HG03139 (cell line): ENCODE data around the gene KIR3DL1.
"Not testable (repeated sequence)": the region's sequence is repeated elsewhere in the genome, so short reads cannot be mapped to it uniquely, and the experiment has no call there.

Experiments used
- ATAC-seq: cut with Tn5 transposase; IDR thresholded peaks from one replicate; pipeline ENCODE4 v1.9.1; 2021; ENCODE audit not compliant: unreplicated experiment

KIR3DL1 gene

DNA sequence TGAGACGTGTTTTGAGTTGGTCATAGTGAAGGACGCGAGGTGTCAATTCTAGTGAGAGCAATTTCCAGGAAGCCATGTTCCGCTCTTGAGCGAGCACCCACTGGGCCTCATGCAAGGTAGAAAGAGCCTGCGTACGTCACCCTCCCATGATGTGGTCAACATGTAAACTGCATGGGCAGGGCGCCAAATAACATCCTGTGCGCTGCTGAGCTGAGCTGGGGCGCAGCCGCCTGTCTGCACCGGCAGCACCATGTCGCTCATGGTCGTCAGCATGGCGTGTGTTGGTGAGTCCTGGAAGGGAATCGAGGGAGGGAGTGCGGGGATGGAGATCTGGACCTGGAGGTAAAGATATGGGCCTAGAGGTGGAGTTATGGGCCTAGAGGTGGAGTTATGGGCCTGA is at the start of gene KIR3DL1:
Gene KIR3DL1, plus strand, starts transcription at position 218 of the 400 bp plus-strand sequence.
- ATAC-seq = not testable (repeated sequence)

DNA sequence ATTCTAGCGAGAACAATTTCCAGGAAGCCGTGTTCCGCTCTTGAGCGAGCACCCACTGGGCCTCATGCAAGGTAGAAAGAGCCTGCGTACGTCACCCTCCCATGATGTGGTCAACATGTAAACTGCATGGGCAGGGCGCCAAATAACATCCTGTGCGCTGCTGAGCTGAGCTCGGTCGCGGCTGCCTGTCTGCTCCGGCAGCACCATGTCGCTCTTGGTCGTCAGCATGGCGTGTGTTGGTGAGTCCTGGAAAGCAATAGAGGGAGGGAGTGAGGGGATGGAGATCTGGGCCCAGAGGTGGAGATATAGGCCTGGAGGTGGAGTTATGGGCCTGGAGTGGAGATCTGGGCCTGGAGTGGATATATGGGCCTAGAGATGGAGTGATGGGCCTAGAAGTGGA is 46.6 kb upstream of the KIR3DL1 start, which contains the start of gene KIR2DL1:
Gene KIR2DL1, plus strand, starts transcription at position 148 of the 400 bp plus-strand sequence. Its CDS starts 58 bp downstream, at position 206.
- not testable (repeated sequence) for ATAC-seq

DNA sequence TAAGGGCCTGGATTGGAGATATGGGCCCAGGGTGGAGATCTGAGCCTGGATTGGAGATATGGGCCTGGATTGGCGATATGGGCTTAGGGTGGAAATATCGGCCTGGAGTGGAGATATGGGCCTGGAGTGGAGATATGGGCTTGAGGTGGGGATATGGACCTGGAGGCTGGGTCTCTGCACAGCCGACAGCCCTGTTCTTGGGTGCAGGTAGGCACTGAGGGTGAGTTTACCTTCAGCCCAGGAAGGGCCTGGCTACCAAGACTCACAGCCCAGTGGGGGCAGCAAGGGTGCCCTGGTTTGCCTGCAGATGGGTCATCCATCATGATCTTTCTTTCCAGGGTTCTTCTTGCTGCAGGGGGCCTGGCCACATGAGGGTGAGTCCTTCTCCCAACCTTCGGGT is 45.8 kb upstream of the KIR3DL1 start:
- ATAC-seq = not testable (repeated sequence)

DNA sequence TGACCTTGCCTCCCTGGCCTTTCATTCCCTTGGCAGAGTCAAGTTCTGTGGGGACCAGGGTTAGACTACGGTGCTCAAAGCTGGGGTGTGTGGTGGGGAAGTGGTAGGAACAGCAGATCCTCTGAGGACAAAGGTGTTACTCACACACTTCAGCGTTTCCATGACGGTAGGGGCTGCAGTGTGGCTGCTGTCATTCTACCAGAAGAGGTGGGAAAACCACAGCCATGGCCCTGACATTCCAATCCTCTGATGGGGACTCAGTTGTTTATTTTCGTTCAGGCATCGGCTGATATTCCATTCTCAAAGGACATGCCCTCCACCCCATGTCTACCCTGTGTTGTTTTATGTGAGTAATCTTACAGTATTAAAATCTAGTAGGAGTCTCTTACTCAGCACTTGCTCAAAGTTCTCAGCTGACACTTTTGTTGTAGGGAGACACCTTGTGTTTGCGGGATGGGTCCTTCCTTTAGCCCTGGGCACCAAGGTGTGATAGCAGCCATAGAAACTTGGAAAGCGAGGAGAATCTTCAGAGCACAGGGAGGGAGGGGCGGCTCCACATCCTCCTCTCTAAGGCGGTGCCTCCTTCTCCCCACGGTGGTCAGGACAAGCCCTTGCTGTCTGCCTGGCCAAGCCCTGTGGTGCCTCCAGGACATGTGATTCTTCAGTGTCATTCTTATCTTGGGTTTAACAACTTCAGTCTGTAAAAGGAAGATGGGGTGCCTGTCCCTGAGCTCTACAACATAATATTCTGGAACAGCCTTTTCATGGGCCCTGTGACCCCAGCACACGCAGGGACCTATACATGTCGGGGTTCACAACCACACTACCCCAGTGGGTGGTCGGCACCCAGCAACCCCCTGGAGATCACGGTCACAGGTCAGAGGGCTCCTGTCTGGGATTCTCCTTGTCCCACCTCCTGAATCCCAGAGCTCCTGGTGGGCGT is 45.0 kb upstream of the KIR3DL1 start:
- ATAC-seq = not testable (repeated sequence)

DNA sequence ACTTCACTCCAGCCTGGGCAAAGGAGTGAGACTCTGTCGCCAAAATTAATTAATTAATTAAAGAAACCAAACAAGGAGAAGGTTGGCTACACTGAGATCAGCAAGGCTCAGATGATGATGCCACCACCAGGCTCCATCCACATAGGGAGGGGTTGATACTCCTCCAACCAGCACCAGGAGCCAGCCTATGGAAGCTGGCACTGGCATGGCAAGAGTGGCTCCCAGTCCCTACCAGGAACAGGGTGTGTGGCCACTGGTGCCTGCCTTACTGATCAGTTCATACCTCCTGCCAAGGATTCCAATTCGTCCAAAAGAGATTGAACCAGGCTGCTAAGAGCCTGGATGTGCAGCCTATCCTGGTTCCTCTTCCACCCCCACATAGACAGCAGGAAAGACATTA is 43.6 kb upstream of the KIR3DL1 start:
- not testable (repeated sequence) for ATAC-seq

DNA sequence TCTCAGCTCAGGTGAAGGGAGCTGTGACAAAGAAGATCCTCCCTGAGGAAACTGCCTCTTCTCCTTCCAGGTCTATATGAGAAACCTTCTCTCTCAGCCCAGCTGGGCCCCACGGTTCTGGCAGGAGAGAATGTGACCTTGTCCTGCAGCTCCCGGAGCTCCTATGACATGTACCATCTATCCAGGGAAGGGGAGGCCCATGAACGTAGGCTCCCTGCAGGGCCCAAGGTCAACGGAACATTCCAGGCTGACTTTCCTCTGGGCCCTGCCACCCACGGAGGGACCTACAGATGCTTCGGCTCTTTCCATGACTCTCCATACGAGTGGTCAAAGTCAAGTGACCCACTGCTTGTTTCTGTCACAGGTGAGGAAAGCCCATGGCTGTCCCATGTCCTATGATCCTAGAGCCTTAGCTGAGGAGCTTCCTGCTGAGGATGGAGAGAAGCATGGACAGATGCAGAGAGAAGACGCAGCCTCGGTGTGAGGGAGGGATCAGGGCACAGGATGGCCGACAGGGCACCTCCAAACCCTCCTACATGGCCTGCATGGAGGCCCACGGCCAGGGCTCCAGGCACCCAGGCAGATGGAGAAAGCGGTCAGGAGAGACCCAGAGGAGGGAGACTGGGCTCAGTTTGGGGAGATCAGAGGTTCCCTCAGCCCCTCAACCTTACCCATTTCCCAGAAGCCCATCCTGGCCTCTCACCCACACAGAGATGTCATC is 41.0 kb upstream of the KIR3DL1 start:
- ATAC-seq = not testable (repeated sequence)

DNA sequence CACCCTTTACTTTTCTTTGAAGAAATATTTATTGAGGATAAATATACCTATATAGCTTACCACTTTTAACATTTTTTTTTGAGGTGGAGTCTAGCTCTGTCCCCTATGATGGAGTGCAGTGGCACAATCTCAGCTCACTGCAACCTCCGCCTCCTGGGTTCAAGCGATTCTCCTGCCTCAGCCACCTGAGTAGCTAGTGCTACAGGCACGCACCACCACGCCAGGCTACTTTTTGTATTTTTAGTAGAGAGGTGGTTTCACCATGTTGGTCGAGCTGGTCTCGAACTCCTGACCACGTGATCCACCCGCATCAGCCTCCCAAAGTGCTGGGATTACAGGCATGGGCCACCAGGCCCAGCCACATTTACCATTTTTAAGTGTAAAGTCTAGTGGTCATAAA is 40.4 kb upstream of the KIR3DL1 start:
- not testable (repeated sequence) for ATAC-seq

DNA sequence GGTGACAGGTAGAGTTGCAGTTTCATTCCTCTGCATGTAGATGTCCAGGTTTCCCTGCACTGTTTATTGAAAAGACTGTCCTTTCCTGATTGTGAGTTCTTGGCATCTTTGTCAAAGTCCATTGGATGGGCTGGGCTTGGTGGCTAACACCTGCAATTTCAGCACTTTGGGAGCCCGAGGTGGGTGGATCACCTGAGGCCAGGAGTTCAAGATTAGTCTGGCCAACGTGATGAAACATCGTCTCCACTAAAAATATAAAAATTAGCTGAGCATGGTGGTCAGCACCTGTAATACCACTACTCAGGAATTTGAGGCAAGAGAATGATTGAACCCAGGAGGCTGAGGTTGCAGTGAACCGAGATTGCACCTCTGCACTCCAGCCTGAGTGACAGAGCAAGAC is 38.4 kb upstream of the KIR3DL1 start:
- not testable (repeated sequence) for ATAC-seq

DNA sequence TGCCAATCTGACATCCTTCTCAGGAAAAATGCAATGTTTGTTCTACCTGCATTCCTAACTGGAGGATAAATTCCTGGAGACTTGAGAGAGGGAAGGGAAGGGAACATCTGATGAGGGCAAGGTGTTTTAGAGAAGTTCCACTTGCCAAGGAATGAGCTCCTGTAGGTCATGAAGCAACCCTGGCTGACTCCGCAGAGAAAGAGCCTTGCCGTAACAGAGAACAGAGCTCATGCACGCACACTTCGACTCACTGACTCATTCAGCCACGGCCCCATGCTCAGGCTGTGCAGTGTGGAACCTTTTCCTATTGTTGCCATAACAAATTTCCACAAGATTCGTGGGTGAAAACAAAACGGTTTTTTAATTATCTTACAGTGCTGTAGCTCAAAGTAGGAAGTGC is 37.4 kb upstream of the KIR3DL1 start:
- not testable (repeated sequence) for ATAC-seq

DNA sequence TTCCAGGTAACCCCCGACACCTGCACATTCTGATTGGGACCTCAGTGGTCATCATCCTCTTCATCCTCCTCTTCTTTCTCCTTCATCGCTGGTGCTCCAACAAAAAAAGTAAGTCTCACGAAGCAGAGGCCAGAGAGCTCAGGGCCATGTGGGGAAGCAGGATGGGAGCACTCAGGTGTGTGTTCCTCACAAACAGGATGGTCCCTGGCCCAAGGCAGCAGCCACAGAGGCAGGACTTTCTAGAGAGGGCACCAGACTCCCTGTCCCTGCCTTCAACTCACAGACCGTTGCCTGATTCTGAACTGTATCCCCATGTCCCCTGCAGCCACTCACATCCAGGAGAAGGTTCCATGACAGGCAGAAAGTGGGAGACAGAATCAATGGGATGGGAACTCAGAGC is 33.4 kb upstream of the KIR3DL1 start:
- not testable (repeated sequence) for ATAC-seq

DNA sequence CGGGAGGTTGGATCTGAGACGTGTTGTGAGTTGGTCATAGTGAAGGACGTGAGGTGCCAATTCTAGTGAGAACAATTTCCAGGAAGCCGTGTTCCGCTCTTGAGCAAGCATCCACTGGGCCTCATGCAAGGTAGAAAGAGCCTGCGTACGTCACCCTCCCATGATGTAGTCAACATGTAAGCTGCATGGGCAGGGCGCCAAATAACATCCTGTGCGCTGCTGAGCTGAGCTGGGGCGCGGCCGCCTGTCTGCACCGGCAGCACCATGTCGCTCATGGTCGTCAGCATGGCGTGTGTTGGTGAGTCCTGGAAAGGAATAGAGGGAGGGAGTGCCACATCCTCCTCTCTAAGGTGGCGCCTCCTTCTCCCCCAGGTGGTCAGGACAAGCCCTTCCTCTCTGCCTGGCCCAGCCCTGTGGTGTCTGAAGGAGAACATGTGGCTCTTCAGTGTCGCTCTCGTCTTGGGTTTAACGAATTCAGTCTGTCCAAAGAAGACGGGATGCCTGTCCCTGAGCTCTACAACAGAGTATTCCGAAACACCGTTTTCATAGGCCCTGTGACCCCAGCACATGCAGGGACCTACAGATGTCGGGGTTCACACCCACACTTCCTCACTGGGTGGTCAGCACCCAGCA is 30.1 kb upstream of the KIR3DL1 start:
- not testable (repeated sequence) for ATAC-seq

DNA sequence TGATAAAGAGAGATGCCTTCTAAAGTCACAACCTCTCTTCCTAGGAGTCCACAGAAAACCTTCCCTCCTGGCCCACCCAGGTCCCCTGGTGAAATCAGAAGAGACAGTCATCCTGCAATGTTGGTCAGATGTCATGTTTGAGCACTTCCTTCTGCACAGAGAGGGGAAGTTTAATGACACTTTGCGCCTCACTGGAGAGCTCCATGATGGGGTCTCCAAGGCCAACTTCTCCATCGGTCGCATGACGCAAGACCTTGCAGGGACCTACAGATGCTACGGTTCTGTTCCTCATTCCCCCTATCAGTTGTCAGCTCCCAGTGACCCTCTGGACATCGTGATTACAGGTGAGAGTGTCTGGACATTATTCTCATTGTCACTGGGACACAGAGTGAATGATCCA is 28.1 kb upstream of the KIR3DL1 start:
- ATAC-seq = not testable (repeated sequence)

DNA sequence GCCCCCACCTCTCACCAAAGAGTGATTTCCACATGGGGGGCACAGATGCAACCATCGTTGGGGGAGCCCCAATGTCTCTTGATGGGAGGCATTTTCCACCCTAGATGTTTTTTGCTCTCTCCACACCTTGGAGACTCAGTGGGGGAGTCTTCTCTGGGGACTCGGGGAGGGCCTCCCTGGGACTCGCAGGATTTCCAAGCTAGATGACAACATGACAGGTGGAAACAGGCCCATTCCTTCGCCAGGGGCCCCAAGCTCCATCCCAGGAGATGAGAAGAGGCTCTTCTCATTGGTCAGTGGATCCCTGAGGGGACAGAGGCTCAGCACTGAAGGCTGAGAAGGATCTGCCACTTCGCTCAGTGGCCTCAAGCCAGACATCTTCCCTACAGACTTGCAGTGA is 25.6 kb upstream of the KIR3DL1 start:
- no peak for ATAC-seq

DNA sequence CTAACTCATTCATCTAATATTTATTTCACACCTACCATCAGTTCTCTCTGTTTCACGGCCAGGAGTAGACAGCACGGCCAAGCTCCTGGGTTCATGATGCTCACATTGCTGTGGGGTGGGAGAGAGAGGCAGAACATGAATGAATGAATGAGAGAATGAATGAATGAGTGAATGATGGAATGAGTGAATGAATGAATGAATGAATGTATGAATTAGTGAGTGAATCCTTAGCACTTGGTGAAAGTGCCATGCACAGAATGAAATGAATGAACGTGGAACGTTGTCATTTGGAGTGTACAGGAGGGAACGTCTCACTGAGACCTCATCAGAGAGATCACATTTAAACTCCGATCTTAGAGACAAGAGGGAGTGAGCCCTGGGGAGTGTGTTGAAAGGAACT is 24.8 kb upstream of the KIR3DL1 start:
- no peak for ATAC-seq

DNA sequence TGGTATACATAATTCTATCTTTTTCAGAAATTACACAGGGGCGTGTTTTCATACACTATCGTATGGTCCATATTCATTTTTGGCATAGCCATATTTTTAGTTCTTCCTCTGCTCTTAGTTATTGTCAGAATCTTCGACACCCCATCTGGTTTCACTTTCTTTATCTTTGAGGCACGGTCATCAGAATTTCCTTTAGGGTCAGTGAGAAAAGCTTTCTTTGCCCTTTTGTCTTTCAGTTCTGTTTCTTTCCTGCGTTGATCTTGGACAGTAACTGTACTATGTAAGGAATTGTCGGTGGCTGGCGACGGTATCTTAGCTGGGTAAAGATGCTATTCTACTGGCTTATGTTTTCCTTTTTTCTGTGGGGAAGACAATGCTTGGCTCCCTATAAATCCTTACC is 23.5 kb upstream of the KIR3DL1 start:
- no peak for ATAC-seq

DNA sequence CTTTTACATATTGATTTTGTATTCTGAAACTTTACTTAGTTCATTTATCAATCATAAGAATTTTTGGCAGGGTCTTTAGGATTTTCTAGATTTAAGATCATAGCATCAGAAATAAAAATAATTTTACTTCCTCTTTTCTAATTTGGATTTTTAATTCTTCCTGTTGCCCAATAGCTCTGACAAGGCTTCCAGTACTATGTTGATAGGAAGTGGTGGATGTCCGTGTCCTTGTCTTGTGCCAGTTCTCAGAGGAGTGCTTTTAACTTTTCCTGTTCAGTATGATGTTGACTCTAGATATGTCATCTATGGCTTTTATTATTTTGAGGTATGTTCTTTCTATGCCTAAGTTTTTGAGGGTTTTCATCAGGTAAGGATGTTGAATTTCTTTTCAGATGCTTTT is 20.5 kb upstream of the KIR3DL1 start:
- no peak for ATAC-seq

DNA sequence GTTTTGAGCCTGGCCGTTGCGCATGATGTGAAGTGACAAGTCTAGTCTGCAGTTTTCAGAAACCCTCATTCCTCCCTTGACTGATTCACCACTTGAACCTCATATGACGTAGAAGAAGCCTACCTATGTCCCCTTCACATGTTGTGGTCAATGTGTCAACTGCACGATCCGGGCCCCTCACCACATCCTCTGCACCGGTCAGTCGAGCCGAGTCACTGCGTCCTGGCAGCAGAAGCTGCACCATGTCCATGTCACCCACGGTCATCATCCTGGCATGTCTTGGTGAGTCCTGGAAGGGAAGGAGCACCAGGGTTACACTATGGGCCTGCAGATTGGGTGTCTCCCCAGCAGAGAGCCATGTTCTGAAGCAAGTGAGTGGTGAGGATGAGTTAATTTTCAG is 12.9 kb upstream of the KIR3DL1 start, which contains the start of gene KIR2DL4:
Gene KIR2DL4, plus strand, starts transcription at position 201 of the 400 bp plus-strand sequence. Its CDS starts 42 bp downstream, at position 243.
- no peak for ATAC-seq

DNA sequence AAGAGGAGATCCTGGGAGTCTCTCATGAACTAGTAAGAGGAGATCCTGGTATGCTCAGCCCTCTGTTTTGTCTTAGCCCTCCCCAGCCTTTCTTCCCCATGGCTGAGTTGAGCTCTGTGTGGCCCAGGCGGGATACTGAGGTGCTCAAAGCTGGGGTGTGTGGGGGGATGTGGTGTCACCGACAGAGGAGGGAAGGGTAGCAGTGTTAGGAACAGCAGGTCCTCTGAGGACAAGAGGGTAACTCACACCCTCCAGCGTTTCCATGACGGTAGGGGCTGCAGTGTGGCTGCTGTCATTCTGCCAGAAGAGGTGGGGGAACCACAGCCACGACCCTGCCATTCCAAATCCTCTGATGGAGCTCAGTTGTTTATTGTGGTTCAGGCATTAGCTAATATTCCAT is 12.2 kb upstream of the KIR3DL1 start:
- ATAC-seq = no peak

DNA sequence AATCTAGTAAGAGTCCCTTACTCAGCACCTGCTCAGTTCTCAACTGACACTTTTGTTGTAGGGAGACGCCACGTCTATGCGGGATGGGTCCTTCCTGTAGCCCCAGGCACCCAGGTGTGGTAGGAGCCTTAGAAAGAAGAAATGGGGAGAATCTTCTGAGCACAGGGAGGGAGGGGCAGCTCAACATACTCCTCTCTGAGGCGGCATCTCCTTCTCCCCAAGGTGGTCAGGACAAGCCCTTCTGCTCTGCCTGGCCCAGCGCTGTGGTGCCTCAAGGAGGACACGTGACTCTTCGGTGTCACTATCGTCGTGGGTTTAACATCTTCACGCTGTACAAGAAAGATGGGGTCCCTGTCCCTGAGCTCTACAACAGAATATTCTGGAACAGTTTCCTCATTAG is 11.7 kb upstream of the KIR3DL1 start:
- no peak for ATAC-seq

DNA sequence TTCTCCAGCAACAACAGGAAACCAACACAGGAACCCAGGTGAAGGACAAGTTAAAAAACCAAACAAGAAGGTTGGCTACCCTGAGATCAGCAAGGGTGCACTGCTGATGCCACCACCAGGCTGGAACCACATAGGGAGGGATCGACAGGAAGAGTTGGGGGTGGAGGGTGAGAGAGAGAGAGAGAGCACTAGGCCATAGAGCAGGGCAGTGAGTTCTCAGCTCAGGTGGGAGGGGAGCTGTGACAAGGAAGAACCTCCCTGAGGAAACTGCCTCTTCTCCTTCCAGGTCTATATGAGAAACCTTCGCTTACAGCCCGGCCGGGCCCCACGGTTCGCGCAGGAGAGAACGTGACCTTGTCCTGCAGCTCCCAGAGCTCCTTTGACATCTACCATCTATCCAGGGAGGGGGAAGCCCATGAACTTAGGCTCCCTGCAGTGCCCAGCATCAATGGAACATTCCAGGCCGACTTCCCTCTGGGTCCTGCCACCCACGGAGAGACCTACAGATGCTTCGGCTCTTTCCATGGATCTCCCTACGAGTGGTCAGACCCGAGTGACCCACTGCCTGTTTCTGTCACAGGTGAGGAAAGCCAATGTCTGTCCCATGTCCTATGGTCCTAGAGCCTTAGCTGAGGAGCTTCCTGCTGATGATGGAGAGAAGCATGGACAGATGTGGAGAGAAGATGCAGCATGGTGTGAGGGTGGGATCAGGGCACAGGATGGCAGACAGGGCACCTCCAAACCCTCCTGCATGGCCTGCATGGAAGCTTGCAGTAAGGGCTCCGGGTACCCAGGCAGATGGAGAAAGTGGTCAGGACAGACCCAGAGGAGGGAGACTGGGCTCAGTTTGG is 10.4 kb upstream of the KIR3DL1 start:
- ATAC-seq = no peak
